ENCODE results near the gene ZFP28. TPM values are rescaled to one million over a fixed set of nuclear protein-coding genes. Genes with fewer than 3 reads are reported as not detected.
A peak's percentile ranks its signal among the peaks of the same experiment; 100 is the strongest.

ZFP28 gene
- total RNA-seq, 1 donor from 2014 or later = 20.1 TPM

GRCh38 chr19:56525214-56525860 lies 13.4 kb upstream of the ZFP28 start:
- no peak for TF ChIP-seq CTCF (IDR thresholded peaks at IDR 0.05)
- H3K4me1 ChIP-seq = no peaks in the 10 kb centered on the region
- DNase-seq (ENCODE audit: low spot score in 2 of 2) = no peak
- H3K9me3 ChIP-seq = peaks cover 94 to 100% of the 10 kb centered on the region in 2 donors
- H3K27me3 ChIP-seq = no peaks in the 10 kb centered on the region
- no peak overlapping the region for H3K27ac ChIP-seq
- peaks cover 51 to 65% of the 10 kb centered on the region in 2 donors for H3K36me3 ChIP-seq
- intact Hi-C loops (cut with DNase I) = no loop called here
- no peak overlapping the region for H3K4me3 ChIP-seq

GRCh38 chr19:56537442-56537841 lies 1.3 kb upstream of the ZFP28 start:
- Histone ChIP-seq H3K4me1 (peaks cover 0 to 10% of the 10 kb centered on the region in 2 donors), H3K36me3 (peaks cover 15 to 27% of the 10 kb centered on the region in 2 donors), H3K9me3 (peaks cover 44 to 87% of the 10 kb centered on the region in 2 donors), H3K4me3 (peak overlapping the region; percentile 85 to 92), H3K27me3 (no peaks in the 10 kb centered on the region), H3K27ac (no peak overlapping the region)
- intact Hi-C loops (cut with DNase I) = no loop called here
- no peak for TF ChIP-seq CTCF (IDR thresholded peaks at IDR 0.05)
- DNase-seq (ENCODE audit: low spot score in 2 of 2) = no peak

- peak; percentile 45 to 93 for DNase-seq (ENCODE audit: low spot score in 2 of 2)
- peak overlapping the region; percentile 91 to 94 for H3K27ac ChIP-seq
- peaks cover 0 to 10% of the 10 kb centered on the region in 2 donors for H3K4me1 ChIP-seq
- no peaks in the 10 kb centered on the region for H3K27me3 ChIP-seq
- H3K36me3 ChIP-seq = peaks cover 15 to 34% of the 10 kb centered on the region in 2 donors
- H3K4me3 ChIP-seq = peak overlapping the region; percentile 85 to 92
- peaks cover 43 to 86% of the 10 kb centered on the region in 2 donors for H3K9me3 ChIP-seq
- TF ChIP-seq CTCF (IDR thresholded peaks at IDR 0.05) = no peak
- intact Hi-C loops (cut with DNase I) = loop anchor here (1.0 to 2.0 kb wide), 6 partner anchors 29 to 145 kb away; partner anchors contain the start of genes ZNF470, ZNF471, ZNF582 and ZNF583
Observed at GRCh38 chr19:56538254-56538760, 441 bp upstream of the ZFP28 start.

- Histone ChIP-seq H3K4me1 (peaks cover 0 to 7% of the 10 kb centered on the region in 2 donors), H3K36me3 (peaks cover 60 to 88% of the 10 kb centered on the region in 2 donors), H3K4me3 (no peak overlapping the region), H3K27me3 (no peaks in the 10 kb centered on the region), H3K9me3 (peaks cover 66 to 93% of the 10 kb centered on the region in 2 donors), H3K27ac (no peak overlapping the region)
- intact Hi-C loops (cut with DNase I) = no loop called here
- no peak for DNase-seq (ENCODE audit: low spot score in 2 of 2)
- TF ChIP-seq CTCF (IDR thresholded peaks at IDR 0.05) = no peak
Observed at GRCh38 chr19:56543776-56544175, 5.0 kb downstream of the ZFP28 start.

DNA sequence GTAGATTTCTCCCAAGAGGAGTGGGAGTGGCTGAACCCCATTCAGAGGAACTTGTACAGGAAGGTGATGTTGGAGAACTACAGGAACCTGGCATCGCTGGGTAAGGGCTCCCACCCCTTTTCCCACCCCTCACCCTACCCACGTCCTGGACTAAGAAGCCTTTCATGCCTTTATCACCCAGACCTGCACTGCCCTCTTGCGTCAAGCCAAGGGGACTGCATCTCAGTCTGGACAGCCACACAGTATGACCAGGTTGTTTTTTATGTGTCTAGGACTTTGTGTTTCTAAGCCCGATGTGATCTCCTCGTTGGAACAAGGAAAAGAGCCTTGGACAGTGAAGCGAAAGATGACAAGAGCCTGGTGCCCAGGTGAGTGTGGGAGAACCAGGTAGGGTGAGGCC lies 8.8 kb downstream of the ZFP28 start:
- no peak for TF ChIP-seq CTCF (IDR thresholded peaks at IDR 0.05)
- H3K27me3 ChIP-seq = no peaks in the 10 kb centered on the region
- no peak for DNase-seq (ENCODE audit: low spot score in 2 of 2)
- no peak overlapping the region for H3K4me3 ChIP-seq
- intact Hi-C loops (cut with DNase I) = no loop called here
- H3K27ac ChIP-seq = no peak overlapping the region
- no peaks in the 10 kb centered on the region for H3K4me1 ChIP-seq
- H3K9me3 ChIP-seq = peaks cover 85 to 97% of the 10 kb centered on the region in 2 donors
- peaks cover 72 to 98% of the 10 kb centered on the region in 2 donors for H3K36me3 ChIP-seq
